GM21576 (cell line): ENCODE data around the gene MEIKIN.
A peak's percentile ranks its signal among the peaks of the same experiment; 100 is the strongest.
"Not testable (repeated sequence)": the region's sequence is repeated elsewhere in the genome, so short reads cannot be mapped to it uniquely, and the experiment has no call there.

ENCODE experiments used
- ATAC-seq: cut with Tn5 transposase; IDR thresholded peaks from one replicate; pipeline ENCODE4 v1.9.1; 2021; ENCODE audit warnings: mild to moderate bottlenecking, moderate library complexity; ENCODE audit not compliant: unreplicated experiment

The MEIKIN gene

DNA sequence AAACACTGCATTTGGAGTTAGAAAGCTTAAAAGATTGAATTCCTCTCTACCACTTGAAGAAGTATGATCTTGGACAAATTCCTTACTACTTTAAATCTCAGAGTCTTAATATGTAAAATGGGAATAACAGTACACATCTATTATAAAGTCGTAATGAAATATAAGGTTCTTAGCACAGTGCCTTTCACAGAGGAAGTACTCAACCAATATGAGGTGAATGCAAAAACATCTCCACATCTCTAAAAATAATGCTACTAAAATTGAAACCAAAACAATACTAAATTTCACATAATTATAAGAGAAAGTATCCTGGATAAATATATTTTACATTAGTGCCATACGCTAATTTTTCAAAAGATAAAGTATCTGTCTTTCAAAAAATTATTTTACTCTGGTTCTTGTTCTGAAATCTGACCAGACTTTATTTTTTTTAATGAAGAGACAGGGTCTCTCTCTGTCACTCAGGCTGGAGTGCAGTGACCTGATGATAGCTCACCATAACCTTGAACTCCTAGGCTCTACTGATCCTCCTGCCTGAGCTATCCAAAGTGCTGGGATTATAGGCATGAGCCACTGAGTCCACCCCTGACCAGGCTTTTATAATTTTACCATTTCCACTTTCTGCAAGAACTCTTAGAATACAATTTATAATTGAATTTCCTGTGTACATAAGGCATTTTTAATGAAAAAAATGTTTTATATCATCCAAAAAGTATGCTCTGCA, 127.3 kb downstream of the MEIKIN start:
- ATAC-seq, result no peak

GRCh38 chr5:131814990-131815389, 130.5 kb downstream of the MEIKIN start:
- ATAC-seq, result no peak

- ATAC-seq, result no peak
These were observed 132.9 kb downstream of the MEIKIN start for GRCh38 chr5:131812371-131813160.

DNA sequence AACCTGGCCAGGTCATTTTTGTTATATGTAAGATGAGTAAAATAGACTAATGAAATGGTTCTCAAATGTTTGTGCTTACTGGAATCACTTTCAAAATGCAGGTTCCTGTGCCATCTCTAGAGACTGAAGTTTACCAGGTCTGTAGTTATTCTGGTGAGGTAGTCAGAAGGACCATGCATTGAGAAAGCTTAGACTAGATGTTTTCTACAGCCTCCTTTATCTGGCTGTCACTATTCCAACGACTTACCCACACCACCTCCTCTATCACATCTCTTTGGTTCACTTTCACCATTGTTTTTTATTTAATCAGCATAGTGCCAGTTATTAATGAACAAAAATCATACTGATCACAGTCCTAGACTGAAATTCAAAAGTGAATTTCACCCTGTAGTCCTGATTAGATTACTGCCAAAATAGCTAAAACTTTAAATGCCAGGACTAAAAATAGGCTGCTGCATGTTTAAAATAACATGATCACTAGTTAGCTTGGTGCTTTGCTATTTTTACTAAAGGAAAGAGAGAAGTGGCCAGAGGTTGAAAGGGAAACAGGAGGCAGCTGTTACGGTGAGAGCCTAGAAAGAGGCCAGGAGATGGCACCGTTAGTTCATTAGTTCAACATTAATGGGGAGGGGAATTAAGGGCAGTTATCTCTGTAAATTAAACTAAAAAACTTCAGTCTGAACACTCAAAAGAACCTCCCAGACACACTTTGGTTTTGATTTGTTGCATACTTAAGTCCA, 134.8 kb downstream of the MEIKIN start:
- ATAC-seq, result peak; percentile 82

GRCh38 chr5:131796793-131797693, 148.4 kb downstream of the MEIKIN start, which contains the start of gene FNIP1:
Gene FNIP1, minus strand, starts transcription at chr5:131797017. Its CDS starts 96 bp downstream, at chr5:131796921.
- ATAC-seq, result peak; percentile 90

- peak; percentile 13 for ATAC-seq
These were observed 149.3 kb downstream of the MEIKIN start for GRCh38 chr5:131795879-131796792.

- no peak for ATAC-seq
These were observed 150.2 kb downstream of the MEIKIN start for GRCh38 chr5:131795228-131795627.

GRCh38 chr5:131794586-131794985, 150.9 kb downstream of the MEIKIN start:
- no peak for ATAC-seq

- no peak for ATAC-seq
These were observed 152.6 kb downstream of the MEIKIN start for GRCh38 chr5:131792896-131793295.

DNA sequence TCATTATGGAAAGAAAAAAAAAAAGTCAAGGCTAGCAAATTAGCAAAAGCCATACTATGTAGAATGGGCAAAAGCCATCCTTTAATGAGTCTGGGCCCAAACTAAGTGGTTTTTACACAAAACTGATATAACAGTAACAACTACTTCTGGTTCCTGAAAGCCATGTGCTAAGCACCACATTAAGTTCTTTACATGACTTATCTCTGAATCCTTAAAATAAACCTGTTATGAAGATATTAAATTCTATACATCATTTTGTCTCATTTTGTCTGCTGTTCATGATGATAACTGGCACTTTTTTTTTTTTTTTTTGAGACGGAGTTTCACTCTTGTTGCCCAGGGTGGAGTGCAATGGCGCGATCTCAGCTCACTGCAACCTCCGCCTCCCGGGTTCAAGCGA, 153.6 kb downstream of the MEIKIN start:
- no peak for ATAC-seq

GRCh38 chr5:131790550-131790949, 154.9 kb downstream of the MEIKIN start:
- no peak for ATAC-seq

- ATAC-seq, result no peak
These were observed 155.7 kb downstream of the MEIKIN start for GRCh38 chr5:131789765-131790164.

GRCh38 chr5:131787736-131788135, 157.7 kb downstream of the MEIKIN start:
- ATAC-seq, result no peak

- ATAC-seq, result no peak
These were observed 158.4 kb downstream of the MEIKIN start for GRCh38 chr5:131786900-131787692.

DNA sequence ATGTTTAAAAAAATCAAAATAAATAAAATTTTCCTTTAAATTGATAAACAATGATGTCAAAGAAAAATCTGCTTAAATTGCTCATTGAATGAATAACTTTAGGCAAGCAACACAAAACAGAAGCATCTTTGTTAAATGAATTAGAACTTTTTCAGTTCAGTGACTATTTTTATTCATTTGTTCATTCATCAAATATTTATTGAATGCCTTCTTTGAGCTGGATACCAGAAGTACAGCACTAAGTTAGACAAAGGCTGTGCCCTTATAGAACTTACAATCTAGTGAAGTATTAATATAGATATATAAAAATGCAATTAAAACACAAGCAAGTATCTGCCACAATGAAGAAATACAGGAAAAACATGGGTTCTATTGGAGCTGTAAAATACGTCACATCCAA, 159.4 kb downstream of the MEIKIN start:
- ATAC-seq, result no peak

DNA sequence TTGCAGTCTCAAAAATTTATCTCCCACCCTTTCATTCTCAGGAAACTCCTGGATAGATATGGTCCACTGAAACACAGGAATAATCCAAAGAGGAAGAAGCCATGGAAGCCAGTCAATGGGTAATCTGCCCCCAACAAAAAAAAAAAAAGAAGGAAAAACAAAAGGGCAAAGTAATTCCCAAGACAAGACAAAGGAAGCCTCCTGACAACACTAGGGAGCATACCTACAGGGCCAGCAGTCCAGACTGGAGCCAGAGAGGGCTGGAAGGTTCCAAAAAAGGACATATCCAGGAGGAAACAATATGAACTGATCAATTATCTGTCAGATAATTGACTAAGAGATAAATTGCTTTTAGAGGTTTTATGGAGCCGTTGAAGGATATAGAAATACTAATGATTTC, 161.6 kb downstream of the MEIKIN start:
- ATAC-seq, result no peak

DNA sequence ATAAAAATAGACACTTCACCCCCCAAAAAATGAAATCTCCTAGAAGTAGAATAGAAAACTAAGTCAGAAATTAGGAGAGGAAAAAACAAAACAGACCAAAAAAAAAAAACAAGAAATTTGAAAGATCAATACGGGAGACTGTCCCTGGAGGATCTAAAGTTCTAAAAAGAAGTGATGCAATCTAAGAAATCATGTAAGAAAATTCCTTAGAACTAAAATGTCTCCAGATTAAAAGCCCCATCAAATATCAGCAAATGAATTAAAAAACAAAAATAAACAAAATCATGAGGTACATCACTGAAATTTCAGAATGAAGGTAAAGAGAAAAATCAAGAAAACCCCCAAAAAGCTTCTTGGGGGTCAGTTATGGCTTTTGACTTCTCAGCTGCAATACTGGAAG, 162.1 kb downstream of the MEIKIN start:
- ATAC-seq, result no peak

- no peak for ATAC-seq
These were observed 162.7 kb downstream of the MEIKIN start for GRCh38 chr5:131782717-131783116.

GRCh38 chr5:131778141-131778540, 167.3 kb downstream of the MEIKIN start:
- not testable (repeated sequence) for ATAC-seq
